Measurements from ENCODE around the gene AIP.

GRCh38 chr11:67500484-67500821 is 17.6 kb downstream of the AIP start:
- TF ChIP-seq CHD1 (IDR thresholded peaks at IDR 0.05; ENCODE audit: low read length) (no peak), HINFP (tag; conservative IDR thresholded peaks at IDR 0.05; ENCODE audit: low read depth) (no peak), EP300 (IDR thresholded peaks at IDR 0.05; ENCODE audit: low read length) (no peak), BACH1 (tag; IDR thresholded peaks at IDR 0.05) (no peak), ZSCAN29 (IDR thresholded peaks at IDR 0.05) (no peak), POLR2A (conservative IDR thresholded peaks at IDR 0.05) (no peak), SNRNP70 (optimal IDR thresholded peaks at IDR 0.05; ENCODE audit: low read depth, low read length) (no peak), KDM1A (IDR thresholded peaks at IDR 0.05) (no peak), MTA3 (IDR thresholded peaks at IDR 0.05; ENCODE audit: borderline replicate concordance) (no peak)

All from K562 (cell line).